ENCODE results near the gene LILRB2.
"Not testable (repeated sequence)": the region's sequence is repeated elsewhere in the genome, so short reads cannot be mapped to it uniquely, and the experiment has no call there.

The LILRB2 gene

GRCh38 chr19:54239491-54240371 is 41.2 kb downstream of the LILRB2 start:
- not testable (repeated sequence) for DNase-seq

DNA sequence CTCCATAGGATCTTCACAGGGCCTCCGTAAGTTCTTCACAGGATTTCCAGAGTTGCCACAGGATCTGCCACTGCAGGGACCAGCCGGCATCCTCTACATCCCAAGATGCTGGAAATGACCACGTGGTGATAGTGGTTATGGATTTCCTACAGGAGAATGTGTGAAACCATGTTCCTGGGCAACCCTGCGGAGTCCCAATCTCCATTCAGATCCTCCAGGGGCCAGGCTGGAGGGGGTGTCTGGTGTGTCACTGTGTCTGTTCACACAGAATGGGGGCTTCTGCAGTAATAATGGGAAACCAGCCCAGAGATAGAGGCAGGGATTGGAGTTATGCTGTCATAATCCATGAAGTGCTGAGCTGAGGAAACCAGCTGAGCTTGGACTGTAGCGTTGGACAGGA is 47.0 kb downstream of the LILRB2 start:
- no peak for DNase-seq

DNA sequence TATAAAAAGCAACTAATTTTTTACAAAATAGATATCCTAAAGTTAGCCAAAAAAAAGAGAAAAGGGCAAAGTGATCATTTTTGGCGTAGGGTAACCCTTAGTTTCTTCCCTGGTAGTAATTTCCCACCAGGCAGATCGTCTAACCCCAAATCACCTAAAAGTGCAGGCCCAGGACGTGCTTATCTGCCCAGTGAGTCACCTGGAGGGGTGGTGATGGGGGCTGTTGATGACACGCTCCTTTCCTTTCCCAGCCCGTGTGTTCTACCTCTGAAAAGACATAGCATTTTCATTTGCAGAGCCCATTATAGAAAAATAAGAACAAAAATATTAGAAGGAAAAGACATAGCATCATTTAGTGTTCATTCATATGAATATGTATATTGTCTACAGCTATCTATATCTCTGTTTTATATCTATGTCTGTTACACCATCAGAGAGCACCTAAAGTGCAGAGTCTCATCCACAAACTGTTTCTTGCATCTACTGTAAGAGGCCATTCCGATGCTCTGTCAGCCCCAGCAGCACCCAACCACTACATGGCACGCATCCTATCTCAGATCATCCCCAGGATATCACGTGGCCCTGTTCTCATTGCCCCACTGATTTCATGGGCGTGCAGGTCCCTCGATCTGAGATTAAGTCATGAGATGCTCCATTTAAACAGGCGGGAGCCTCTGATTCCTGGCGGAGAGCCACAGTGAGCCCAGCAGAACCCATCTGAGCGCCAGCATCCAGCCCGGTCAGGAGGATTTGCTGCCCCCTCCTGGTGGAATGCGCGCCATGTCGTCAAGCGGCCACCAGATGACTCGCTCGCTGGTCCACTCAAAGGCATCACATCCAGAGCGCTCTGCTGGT is 49.6 kb downstream of the LILRB2 start:
- peak; percentile 58 for DNase-seq

GRCh38 chr19:54230031-54230430 is 50.9 kb downstream of the LILRB2 start:
- no peak for DNase-seq

DNA sequence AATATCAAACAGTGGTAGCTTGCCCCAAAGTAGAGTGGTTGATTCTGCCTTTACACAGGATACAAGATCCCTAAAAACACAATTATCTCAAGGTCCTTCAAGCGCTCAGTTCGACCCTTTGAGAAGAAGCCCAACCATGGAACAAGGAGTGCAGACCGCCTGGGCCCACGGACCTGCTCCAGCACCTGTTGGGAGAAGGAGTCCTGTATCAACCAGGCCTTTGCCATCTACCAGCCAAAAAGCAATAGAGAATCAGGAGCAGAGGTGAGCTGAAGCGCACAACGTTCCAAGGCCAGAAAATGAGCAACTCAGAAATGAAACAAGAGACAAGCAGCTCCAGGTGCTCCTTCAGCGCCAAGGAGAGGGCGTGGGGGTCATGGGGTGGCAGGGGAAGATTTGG is 51.8 kb downstream of the LILRB2 start:
- DNase-seq: no peak

- DNase-seq: not testable (repeated sequence)
These were observed 56.3 kb downstream of the LILRB2 start for GRCh38 chr19:54224619-54225018.

GRCh38 chr19:54223937-54224281 is 57.0 kb downstream of the LILRB2 start:
- DNase-seq: not testable (repeated sequence)

Data from GDM1 (cell line).